ENCODE results near the gene NPEPPS. TPM values are rescaled to one million over a fixed set of nuclear protein-coding genes. Genes with fewer than 3 reads are reported as not detected.

The NPEPPS gene
- total RNA-seq, 1 donor from 2014 or later, result 143 TPM

DNA sequence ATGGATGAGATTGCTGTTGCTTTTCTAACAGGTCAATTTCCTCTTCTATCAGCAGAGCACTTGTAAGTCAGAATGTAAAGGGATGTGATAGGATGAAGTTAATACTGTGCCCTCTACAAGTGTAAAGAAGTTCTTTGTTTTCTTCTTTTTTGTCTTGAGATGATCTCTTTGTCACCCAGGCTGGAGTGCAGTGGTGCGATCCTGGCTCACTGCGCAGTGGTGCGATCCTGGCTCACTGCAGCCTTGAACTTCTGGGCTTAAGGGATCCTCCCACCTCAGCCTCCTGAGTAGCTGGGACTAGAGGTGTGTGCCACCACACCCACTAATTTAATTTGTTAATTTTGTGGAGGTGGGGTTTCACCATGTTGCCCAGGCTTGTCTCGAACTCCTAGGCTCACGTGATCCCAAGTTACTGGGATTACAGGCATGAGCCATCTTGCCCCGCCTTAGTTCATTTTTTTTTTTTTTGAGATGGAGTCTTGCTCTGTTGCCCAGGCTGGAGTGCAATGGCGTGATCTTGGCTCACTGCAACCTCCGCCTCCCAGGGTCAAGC, 97.2 kb downstream of the NPEPPS start:
- Histone ChIP-seq H3K4me3 (ENCODE audit: insufficient read depth, low read depth, low read length) (no peak overlapping the region), H3K4me2 (ENCODE audit: low read length) (no peak overlapping the region), H3K4me1 (ENCODE audit: insufficient read depth, low read length) (peaks cover under 1% of the 10 kb centered on the region), H3K79me2 (ENCODE audit: insufficient read depth, low read length) (no peaks in the 10 kb centered on the region), H3K9me3 (ENCODE audit: insufficient read depth, low read depth, low read length) (no peaks in the 10 kb centered on the region), H3K9ac (ENCODE audit: low read length) (no peak overlapping the region), H3K27ac (ENCODE audit: low read depth, low read length) (no peak overlapping the region), H2AFZ (ENCODE audit: low read depth, low read length) (no peak overlapping the region), H4K20me1 (ENCODE audit: insufficient read depth, low read length) (no peaks in the 10 kb centered on the region), H3K27me3 (ENCODE audit: insufficient read depth, low read length) (no peaks in the 10 kb centered on the region), H3K36me3 (ENCODE audit: insufficient read depth, low read length) (peaks cover 7% of the 10 kb centered on the region)
- no peak overlapping the region for H3K27ac Mint-ChIP-seq (ENCODE audit: unreplicated experiment)
- H3K36me3 Mint-ChIP-seq (ENCODE audit: low read depth, unreplicated experiment), result peaks cover 10% of the 10 kb centered on the region
- no peaks in the 10 kb centered on the region for H3K27me3 Mint-ChIP-seq (ENCODE audit: low read depth, unreplicated experiment)
- no peak overlapping the region for H3K4me3 Mint-ChIP-seq (ENCODE audit: unreplicated experiment)
- H3K9me3 Mint-ChIP-seq (ENCODE audit: unreplicated experiment), result no peaks in the 10 kb centered on the region
- no peak for FAIRE-seq
- DNase-seq (ENCODE audit: low read depth), result no peak
- TF ChIP-seq EZH2 (IDR thresholded peaks at IDR 0.05; ENCODE audit: insufficient read depth, low read length) (no peak), CTCF (IDR thresholded peaks at IDR 0.05; ENCODE audit: insufficient read depth, low read depth, low read length) (no peak)
- peaks cover 13% of the 10 kb centered on the region for H3K4me1 Mint-ChIP-seq (ENCODE audit: low read depth, unreplicated experiment)

DNA sequence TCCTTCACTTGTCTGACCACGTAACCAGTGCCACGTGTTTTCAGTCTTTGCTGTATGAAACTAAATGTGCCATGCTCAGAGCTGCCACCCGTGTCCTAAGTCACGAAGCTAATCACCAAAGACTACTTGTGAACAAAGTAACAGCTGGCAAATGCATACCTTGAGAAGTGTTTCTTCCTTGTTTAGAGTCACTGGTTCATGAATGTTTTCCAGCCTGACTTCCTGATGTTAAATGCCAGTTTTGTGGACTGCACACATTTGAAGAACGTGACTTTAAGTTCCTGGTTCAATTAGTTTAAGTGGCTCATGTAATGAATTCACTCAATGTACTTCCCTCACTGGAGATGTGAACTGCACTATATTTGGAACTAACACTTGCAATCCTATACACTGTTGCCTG, 98.9 kb downstream of the NPEPPS start:
- H3K4me3 Mint-ChIP-seq (ENCODE audit: unreplicated experiment), result no peak overlapping the region
- peaks cover 2% of the 10 kb centered on the region for H3K4me1 Mint-ChIP-seq (ENCODE audit: low read depth, unreplicated experiment)
- peaks cover 4% of the 10 kb centered on the region for H3K36me3 Mint-ChIP-seq (ENCODE audit: low read depth, unreplicated experiment)
- Histone ChIP-seq H4K20me1 (ENCODE audit: insufficient read depth, low read length) (no peaks in the 10 kb centered on the region), H3K27ac (ENCODE audit: low read depth, low read length) (no peak overlapping the region), H3K4me1 (ENCODE audit: insufficient read depth, low read length) (no peaks in the 10 kb centered on the region), H3K9me3 (ENCODE audit: insufficient read depth, low read depth, low read length) (no peaks in the 10 kb centered on the region), H3K4me3 (ENCODE audit: insufficient read depth, low read depth, low read length) (no peak overlapping the region), H3K9ac (ENCODE audit: low read length) (no peak overlapping the region), H3K36me3 (ENCODE audit: insufficient read depth, low read length) (no peaks in the 10 kb centered on the region), H3K79me2 (ENCODE audit: insufficient read depth, low read length) (no peaks in the 10 kb centered on the region), H3K27me3 (ENCODE audit: insufficient read depth, low read length) (no peaks in the 10 kb centered on the region), H3K4me2 (ENCODE audit: low read length) (no peak overlapping the region), H2AFZ (ENCODE audit: low read depth, low read length) (no peak overlapping the region)
- TF ChIP-seq EZH2 (IDR thresholded peaks at IDR 0.05; ENCODE audit: insufficient read depth, low read length) (no peak), CTCF (IDR thresholded peaks at IDR 0.05; ENCODE audit: insufficient read depth, low read depth, low read length) (no peak)
- H3K27ac Mint-ChIP-seq (ENCODE audit: unreplicated experiment), result no peak overlapping the region
- H3K9me3 Mint-ChIP-seq (ENCODE audit: unreplicated experiment), result no peaks in the 10 kb centered on the region
- no peak for DNase-seq (ENCODE audit: low read depth)
- FAIRE-seq, result no peak
- H3K27me3 Mint-ChIP-seq (ENCODE audit: low read depth, unreplicated experiment), result no peaks in the 10 kb centered on the region

DNA sequence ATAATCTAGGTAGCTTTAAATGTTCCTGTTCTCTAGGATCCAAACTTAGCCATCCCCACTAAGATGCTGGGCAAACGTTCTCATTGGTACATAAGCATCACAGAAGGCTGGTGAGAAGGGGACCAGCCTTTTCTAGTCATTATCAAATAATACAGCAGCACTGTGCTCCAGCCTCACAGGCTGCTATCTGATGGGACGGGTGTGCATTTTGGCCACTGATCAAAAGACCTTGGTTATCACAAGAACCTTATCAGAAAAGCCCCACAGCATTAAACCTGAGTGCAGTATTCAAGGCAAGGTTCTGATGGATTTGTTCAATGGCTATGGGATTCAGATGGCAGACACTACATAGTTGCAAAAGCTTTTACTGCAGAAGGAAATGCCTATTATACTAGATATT, 99.7 kb downstream of the NPEPPS start:
- H3K27me3 Mint-ChIP-seq (ENCODE audit: low read depth, unreplicated experiment), result no peaks in the 10 kb centered on the region
- no peaks in the 10 kb centered on the region for H3K4me1 Mint-ChIP-seq (ENCODE audit: low read depth, unreplicated experiment)
- no peak overlapping the region for H3K4me2 ChIP-seq (ENCODE audit: low read length)

More for the DNA sequence above, 99.7 kb downstream of the NPEPPS start:
- peaks cover 2% of the 10 kb centered on the region for H3K36me3 Mint-ChIP-seq (ENCODE audit: low read depth, unreplicated experiment)
- H3K79me2 ChIP-seq (ENCODE audit: insufficient read depth, low read length), result no peaks in the 10 kb centered on the region
- FAIRE-seq (no peak), DNase-seq (ENCODE audit: low read depth) (no peak)
- no peaks in the 10 kb centered on the region for H4K20me1 ChIP-seq (ENCODE audit: insufficient read depth, low read length)
- H3K4me3 Mint-ChIP-seq (ENCODE audit: unreplicated experiment), result no peak overlapping the region
- H3K4me3 ChIP-seq (ENCODE audit: insufficient read depth, low read depth, low read length), result no peak overlapping the region
- H3K36me3 ChIP-seq (ENCODE audit: insufficient read depth, low read length), result no peaks in the 10 kb centered on the region
- no peaks in the 10 kb centered on the region for H3K9me3 Mint-ChIP-seq (ENCODE audit: unreplicated experiment)
- H2AFZ ChIP-seq (ENCODE audit: low read depth, low read length), result no peak overlapping the region
- no peaks in the 10 kb centered on the region for H3K9me3 ChIP-seq (ENCODE audit: insufficient read depth, low read depth, low read length)
- H3K27ac Mint-ChIP-seq (ENCODE audit: unreplicated experiment), result no peak overlapping the region
- no peaks in the 10 kb centered on the region for H3K4me1 ChIP-seq (ENCODE audit: insufficient read depth, low read length)
- H3K27me3 ChIP-seq (ENCODE audit: insufficient read depth, low read length), result no peaks in the 10 kb centered on the region
- no peak for TF ChIP-seq EZH2 (IDR thresholded peaks at IDR 0.05; ENCODE audit: insufficient read depth, low read length)
- no peak for TF ChIP-seq CTCF (IDR thresholded peaks at IDR 0.05; ENCODE audit: insufficient read depth, low read depth, low read length)
- H3K9ac ChIP-seq (ENCODE audit: low read length), result no peak overlapping the region
- no peak overlapping the region for H3K27ac ChIP-seq (ENCODE audit: low read depth, low read length)
